ENCODE results near the gene PDZD11.

GRCh38 chrX:70292788-70293187 is 3.1 kb upstream of the PDZD11 start:
- TF ChIP-seq CTCF (conservative IDR thresholded peaks at IDR 0.05; ENCODE audit: low read length) (no peak), EZH2phosphoT487 (IDR thresholded peaks at IDR 0.05; ENCODE audit: borderline replicate concordance, low read depth, low read length) (no peak)
